Hepatocyte (in vitro differentiated cells): ENCODE data around the gene AAGAB.

Experiments
- CTCF ChIP-seq: fragments of 200-600 bp; sonication (generic); IDR thresholded peaks from 2 replicates; pipeline ENCODE4 v1.5.1; 2016; ENCODE audit warnings: antibody characterized with exemption, mild to moderate bottlenecking; ENCODE audit not compliant: poor library complexity
- EZH2phosphoT487 ChIP-seq: fragments of 200-600 bp; sonication (generic); IDR thresholded peaks from one replicate; pipeline ENCODE4 v1.6.1; 2018; ENCODE audit warnings: antibody characterized with exemption, mild to moderate bottlenecking, low read depth, moderate library complexity; ENCODE audit not compliant: unreplicated experiment, severe bottlenecking

DNA sequence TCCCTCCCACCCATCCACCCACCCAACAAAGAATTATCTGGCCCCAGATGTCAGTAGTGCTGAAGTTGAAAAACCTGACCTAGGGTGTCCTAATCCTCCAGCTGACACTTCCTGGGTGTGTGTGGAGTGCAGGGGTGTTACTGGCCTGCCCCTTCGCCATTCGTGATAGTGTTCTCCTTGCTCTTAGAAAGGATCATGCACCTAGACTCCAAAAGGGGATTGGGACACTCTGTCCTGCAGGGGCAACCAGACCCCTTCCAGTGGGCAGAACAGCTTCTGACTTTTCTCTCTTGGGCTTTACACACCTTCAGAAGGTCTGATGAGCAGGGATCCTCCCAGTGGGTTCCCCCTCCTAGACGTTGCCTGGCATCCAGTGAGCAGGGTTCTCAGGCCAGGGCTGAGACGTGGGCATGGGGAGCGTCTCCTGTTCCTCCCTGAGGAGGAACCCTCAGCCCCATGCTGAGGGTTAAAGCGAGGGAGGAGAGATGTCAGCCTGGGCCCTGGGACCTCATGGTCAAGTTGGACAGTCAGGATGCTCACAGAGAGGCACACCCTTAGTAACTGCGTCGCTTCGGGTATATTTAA lies 75.0 kb downstream of the AAGAB start:
- TF ChIP-seq CTCF (no peak), EZH2phosphoT487 (no peak)
